ENCODE measurements around the gene HSD17B11. TPM values are rescaled to one million over a fixed set of nuclear protein-coding genes. Genes with fewer than 3 reads are reported as not detected.
"Not testable (repeated sequence)": the region's sequence is repeated elsewhere in the genome, so short reads cannot be mapped to it uniquely, and the experiment has no call there.

The HSD17B11 gene
- total RNA-seq, 1 experiment from 2014 or later = 62.5 TPM

DNA sequence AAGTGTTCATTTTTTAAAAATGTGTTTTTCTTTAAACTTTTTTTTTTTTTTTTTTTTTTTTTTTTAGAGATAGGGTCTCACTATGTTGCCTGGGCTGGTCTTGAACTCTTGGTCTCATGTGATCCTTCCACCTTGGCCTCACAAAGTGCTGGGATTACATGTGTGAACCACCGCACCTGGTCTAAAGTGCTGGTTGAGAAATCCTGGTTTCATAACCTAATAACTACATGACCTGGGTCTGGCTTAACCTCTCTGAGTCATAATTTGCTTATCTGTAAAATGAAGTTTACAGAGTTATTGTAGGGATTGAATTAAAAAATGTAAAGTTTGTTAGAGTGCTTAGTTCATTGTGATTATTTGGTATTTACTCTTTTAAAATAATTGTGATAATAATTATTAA, 73.5 kb downstream of the HSD17B11 start:
- DNase-seq = no peak
- H3K36me3 ChIP-seq = no peaks in the 10 kb centered on the region
- H3K9me3 ChIP-seq (replicated peaks) = no peaks in the 10 kb centered on the region
- no peaks in the 10 kb centered on the region for H3K4me1 ChIP-seq
- no peak overlapping the region for H3K27ac ChIP-seq
- no peak overlapping the region for H3K4me3 ChIP-seq
- H3K27me3 ChIP-seq = no peaks in the 10 kb centered on the region

DNA sequence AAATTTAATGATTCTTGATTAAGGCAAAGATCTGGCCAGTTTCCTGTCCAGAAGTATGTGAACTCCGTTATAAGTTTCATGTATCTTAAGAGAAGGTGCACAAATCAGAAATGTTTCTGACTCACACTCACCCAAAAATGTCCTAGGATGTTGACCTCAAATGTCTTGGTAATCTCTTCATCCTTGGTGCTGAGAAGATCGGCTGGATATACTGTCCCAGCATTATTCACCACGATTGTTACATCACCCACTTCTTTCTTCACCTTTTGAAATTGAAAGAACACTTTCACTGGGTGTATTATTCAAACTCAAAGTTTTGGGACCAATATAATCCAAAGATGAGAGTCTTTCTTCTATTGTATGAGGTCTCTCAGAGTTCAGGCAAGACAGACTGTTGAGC, 74.0 kb downstream of the HSD17B11 start:
- Histone ChIP-seq H3K4me1 (no peaks in the 10 kb centered on the region), H3K4me3 (no peak overlapping the region), H3K36me3 (no peaks in the 10 kb centered on the region), H3K27me3 (no peaks in the 10 kb centered on the region), H3K27ac (no peak overlapping the region), H3K9me3 (replicated peaks) (no peaks in the 10 kb centered on the region)
- DNase-seq = no peak

DNA sequence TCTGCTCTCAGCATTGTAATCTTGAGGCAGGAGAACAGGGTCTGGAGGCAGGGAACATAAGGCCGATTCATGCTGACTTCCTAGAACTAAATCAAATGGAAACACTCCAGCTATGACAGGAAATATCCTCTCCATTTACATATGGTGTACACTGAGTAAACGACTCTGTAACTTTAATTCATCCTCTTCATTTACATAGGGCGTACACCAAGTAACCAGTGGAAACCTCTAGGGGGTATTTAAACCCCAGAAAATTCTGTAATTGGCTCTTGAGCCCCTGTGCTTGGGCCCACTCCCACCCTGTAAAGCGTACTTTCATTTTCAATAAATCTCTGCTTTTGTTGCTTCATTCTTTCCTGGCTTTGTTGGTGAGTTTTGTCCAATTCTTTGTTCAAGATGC, 76.0 kb downstream of the HSD17B11 start:
- not testable (repeated sequence) for H3K9me3 ChIP-seq (replicated peaks); H3K4me3 ChIP-seq; H3K4me1 ChIP-seq; H3K27me3 ChIP-seq; H3K36me3 ChIP-seq; DNase-seq; H3K27ac ChIP-seq

DNA sequence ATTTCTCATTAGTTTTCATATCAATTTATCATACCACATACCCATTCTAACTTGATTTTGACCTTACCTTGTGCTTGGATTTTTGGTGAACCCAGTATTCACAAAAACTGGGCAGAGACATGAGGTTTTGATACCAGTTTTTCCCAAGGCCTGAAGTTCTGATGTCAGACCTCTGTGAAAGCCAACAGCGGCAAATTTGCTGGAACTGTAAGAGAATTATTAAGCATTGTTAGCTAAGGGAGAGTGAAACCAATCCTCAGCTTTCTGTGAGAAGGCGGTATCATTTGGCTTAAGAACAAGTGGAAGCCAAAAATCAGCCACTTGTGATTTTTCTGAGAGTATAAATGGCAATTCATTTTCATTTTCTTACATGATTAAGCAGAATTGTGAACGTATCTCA, 77.2 kb downstream of the HSD17B11 start:
- H3K27me3 ChIP-seq = no peaks in the 10 kb centered on the region
- H3K27ac ChIP-seq = no peak overlapping the region
- H3K4me3 ChIP-seq = no peak overlapping the region
- no peaks in the 10 kb centered on the region for H3K36me3 ChIP-seq
- H3K4me1 ChIP-seq = no peaks in the 10 kb centered on the region
- H3K9me3 ChIP-seq (replicated peaks) = no peaks in the 10 kb centered on the region
- DNase-seq = no peak

DNA sequence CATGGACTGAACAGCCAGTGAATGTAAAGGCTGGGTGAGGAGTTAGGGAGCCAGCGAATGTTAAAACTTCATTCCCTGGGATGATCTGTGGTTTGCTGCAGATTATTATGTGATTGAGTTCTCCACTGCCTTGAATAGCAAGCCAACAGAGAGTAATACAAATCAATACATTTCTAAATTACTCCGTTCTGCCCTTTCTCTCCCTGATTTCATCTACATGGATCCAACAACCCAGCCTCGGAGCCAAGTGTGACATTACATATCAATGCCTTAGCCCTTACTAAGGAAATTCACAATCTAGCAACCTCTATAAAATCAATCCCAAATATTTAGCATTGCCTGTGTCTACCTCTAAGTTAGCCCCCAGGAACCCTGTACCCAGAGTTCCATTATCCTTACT, 79.3 kb downstream of the HSD17B11 start:
- Histone ChIP-seq H3K4me1 (no peaks in the 10 kb centered on the region), H3K27ac (no peak overlapping the region), H3K27me3 (no peaks in the 10 kb centered on the region), H3K4me3 (no peak overlapping the region), H3K36me3 (no peaks in the 10 kb centered on the region), H3K9me3 (replicated peaks) (no peaks in the 10 kb centered on the region)
- no peak for DNase-seq

DNA sequence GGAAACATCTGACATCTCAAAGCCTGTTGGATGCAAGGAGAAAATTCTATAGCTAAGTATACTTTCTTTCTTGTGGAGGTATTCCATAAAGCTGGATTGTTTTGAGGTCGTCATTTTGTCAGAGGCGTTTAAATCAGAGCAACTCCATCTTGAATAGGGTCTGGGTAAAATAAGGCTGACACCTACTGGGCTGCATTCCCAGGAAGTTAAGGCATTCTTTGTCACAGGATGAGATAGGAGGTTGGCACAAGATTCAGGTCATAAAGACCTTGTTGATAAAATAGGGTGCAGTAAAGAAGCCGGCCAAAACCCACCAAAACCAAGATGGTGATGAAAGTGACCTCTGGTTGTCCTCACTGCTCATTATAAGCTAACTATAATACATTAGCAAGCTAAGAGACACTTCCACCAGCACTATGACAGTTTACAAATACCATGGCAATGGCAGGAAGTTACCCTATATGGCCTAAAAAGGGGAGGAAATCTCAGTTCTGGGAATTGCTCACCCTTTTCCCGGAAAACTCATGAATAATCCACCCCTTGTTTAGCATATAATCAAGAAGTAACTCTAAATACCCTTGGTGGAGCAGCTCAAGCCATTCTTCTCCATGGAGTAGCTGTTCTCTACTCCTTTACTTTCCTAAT, 80.2 kb downstream of the HSD17B11 start:
- no peaks in the 10 kb centered on the region for H3K27me3 ChIP-seq
- no peak overlapping the region for H3K4me3 ChIP-seq
- H3K36me3 ChIP-seq = no peaks in the 10 kb centered on the region; the same call in 1 of the 2 replicates
- DNase-seq = no peak
- no peaks in the 10 kb centered on the region for H3K4me1 ChIP-seq
- H3K27ac ChIP-seq = no peak overlapping the region
- no peaks in the 10 kb centered on the region; the same call in 1 of the 2 replicates for H3K9me3 ChIP-seq (replicated peaks)

DNA sequence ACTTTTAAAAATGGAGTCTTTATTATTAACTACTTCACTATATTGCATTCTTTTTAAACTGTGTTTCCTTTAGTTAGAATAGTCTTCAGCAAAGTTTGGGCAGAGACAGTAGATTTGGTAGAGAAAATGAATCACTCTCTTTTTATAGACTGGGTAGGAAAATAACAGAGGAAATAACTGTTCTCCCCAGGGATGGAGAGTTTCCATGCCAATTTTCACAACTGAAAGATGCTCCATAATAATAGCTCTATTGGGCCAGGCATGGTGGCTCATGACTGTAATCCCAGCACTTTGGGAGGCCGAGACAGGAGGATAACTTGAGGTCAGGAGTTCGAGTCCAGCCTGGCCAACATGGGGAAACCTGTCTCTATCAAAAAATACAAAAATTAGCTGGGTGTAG, 81.4 kb downstream of the HSD17B11 start:
- no peaks in the 10 kb centered on the region; the same call in 1 of the 2 replicates for H3K36me3 ChIP-seq
- DNase-seq = no peak
- no peak overlapping the region for H3K27ac ChIP-seq
- H3K4me1 ChIP-seq = no peaks in the 10 kb centered on the region
- H3K4me3 ChIP-seq = no peak overlapping the region
- H3K9me3 ChIP-seq (replicated peaks) = no peaks in the 10 kb centered on the region; the same call in 1 of the 2 replicates
- no peaks in the 10 kb centered on the region for H3K27me3 ChIP-seq

DNA sequence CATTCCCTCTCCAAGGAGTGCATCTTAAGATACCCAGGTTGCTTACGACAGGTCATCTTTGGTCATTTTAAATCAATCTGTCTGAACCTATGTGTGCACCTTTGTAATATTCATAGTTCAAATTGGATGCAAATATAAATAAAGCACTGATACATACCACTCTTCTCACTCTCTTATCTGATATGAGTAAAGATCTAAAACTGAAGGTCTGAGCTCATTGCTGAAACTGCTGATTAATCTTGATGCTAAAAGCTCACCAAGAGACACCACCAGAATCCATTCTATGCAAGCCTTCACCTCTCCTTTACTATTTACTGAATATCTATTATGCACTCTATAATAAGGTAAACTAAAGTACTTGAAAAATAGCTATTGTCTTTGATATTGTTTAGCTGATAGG, 84.9 kb downstream of the HSD17B11 start:
- Histone ChIP-seq H3K4me1 (no peaks in the 10 kb centered on the region), H3K36me3 (no peaks in the 10 kb centered on the region; the same call in 1 of the 2 replicates), H3K27me3 (no peaks in the 10 kb centered on the region), H3K4me3 (no peak overlapping the region), H3K9me3 (replicated peaks) (no peaks in the 10 kb centered on the region; the same call in 1 of the 2 replicates), H3K27ac (no peak overlapping the region)
- DNase-seq = no peak

DNA sequence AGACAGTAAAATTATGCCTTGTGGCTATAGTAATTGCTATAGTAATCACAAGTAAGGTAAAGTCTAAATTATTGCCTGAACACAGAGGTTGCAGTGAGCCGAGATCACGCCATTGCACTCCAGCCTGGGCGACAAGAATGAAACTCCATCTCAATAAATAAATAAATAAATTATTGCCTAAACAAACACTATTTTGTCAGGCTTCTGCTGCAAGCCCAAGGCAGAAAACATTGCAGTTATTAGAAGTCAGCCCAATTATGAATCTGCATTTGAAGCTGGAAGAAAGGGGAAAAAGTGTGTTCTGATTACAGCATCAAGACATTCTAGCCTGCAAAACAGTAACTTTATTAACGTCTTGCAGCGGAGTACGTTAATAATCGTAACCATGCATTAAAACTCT, 85.4 kb downstream of the HSD17B11 start:
- no peak for DNase-seq
- Histone ChIP-seq H3K27me3 (no peaks in the 10 kb centered on the region), H3K9me3 (replicated peaks) (no peaks in the 10 kb centered on the region; the same call in 1 of the 2 replicates), H3K4me3 (no peak overlapping the region), H3K36me3 (no peaks in the 10 kb centered on the region; the same call in 1 of the 2 replicates), H3K4me1 (no peaks in the 10 kb centered on the region), H3K27ac (no peak overlapping the region)

DNA sequence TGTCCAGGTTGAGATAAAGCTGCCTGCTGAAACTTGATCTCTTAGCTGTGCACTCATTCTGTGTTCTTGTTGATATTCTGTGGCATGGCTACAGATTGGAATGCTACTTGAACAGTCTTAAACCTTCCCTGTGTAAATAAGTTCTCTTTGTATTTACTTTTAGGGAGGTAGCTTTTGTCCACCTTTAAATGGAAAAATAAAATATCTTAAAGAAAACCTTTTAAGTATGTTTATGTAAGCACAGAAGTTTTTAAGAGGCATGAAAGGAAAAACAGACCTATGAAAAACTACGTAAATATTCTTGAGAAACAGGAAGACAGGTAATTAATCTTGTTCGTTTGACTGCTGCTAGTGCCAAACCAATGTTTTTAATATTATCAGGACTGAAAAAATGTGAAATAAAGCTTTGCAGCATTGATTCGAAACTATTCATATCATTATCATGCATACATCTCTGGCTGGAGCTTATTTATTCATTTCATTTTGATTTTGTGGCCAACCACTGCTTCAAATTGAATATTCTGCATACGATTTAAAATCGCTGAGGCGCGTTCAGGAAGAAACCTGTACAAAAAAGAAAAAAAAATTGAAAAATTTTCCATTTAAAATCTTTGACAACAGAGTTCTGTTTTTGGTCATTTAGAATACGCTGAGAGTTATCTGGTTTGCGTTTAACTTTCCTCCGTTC, 86.1 kb downstream of the HSD17B11 start:
- peak in 1 of 2 experiments; percentile 15 for DNase-seq
- no peaks in the 10 kb centered on the region for H3K4me1 ChIP-seq
- no peaks in the 10 kb centered on the region for H3K27me3 ChIP-seq
- H3K27ac ChIP-seq = no peak overlapping the region
- H3K9me3 ChIP-seq (replicated peaks) = no peaks in the 10 kb centered on the region; the same call in 1 of the 2 replicates
- no peak overlapping the region for H3K4me3 ChIP-seq
- H3K36me3 ChIP-seq = no peaks in the 10 kb centered on the region; the same call in 1 of the 2 replicates

DNA sequence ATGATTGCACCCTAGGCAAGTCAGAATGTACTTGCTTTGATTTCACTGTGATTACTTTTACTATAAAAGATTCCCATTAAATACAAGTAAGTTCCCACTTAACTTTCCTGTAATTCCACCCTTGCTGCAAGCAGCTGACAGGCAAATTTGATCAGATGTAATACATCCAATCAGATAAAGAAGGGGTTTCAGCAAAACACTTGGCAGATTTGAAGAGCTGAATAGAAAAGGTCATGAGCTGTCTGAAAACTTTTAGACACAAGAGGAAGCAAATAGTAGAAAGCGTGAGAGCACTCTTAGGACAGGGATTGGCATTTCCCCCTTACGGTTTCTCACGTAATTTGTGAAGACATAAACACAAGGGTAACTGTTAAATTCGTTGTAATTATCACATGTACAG, 91.1 kb downstream of the HSD17B11 start:
- H3K4me1 ChIP-seq = no peaks in the 10 kb centered on the region
- H3K9me3 ChIP-seq (replicated peaks) = no peaks in the 10 kb centered on the region
- DNase-seq = no peak
- H3K27me3 ChIP-seq = no peaks in the 10 kb centered on the region
- no peak overlapping the region for H3K27ac ChIP-seq
- H3K4me3 ChIP-seq = no peak overlapping the region
- no peaks in the 10 kb centered on the region for H3K36me3 ChIP-seq

DNA sequence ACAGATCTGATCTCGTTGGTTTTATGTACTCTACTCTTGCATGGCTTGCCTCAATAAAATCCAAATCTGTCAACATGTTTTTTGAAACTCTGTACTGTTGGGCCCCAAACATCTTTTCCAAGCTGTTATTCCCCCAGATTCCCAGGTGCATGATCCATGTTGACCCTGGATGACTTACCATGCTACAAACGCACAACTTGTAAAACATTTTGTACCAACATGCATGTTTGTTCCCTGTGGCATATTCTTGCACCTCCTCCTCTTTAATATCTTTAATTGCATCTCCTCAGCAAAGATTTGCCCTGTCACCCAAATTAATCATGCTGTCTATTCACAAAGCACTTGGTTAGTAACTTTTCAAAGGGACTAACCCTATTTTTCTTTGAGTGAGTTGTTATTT, 92.6 kb downstream of the HSD17B11 start:
- no peak overlapping the region for H3K27ac ChIP-seq
- no peaks in the 10 kb centered on the region for H3K27me3 ChIP-seq
- no peak overlapping the region for H3K4me3 ChIP-seq
- DNase-seq = no peak
- H3K36me3 ChIP-seq = no peaks in the 10 kb centered on the region
- no peaks in the 10 kb centered on the region for H3K4me1 ChIP-seq
- H3K9me3 ChIP-seq (replicated peaks) = no peaks in the 10 kb centered on the region; the same call in 1 of the 2 replicates

DNA sequence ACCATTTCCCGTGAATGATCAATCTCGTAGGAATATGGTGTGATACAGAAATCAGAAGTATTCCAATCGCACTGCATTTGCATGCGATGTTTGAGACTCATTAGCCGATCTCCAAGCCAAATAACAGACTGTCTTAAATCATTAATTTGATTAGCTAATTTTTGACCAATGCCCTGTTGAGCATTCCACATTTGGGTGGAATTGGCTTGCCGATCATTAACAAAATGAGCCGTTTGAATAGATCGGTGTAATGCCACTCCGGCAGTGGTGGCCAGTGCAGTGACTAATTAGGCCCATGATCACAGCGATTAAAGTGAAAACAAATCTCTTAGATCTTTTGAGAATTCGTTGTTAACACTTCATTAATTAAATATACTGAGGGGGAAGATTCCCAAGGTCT, 96.1 kb downstream of the HSD17B11 start:
- H3K36me3 ChIP-seq; H3K27ac ChIP-seq; H3K27me3 ChIP-seq; H3K4me3 ChIP-seq; H3K9me3 ChIP-seq (replicated peaks); DNase-seq; H3K4me1 ChIP-seq: not testable (repeated sequence)

DNA sequence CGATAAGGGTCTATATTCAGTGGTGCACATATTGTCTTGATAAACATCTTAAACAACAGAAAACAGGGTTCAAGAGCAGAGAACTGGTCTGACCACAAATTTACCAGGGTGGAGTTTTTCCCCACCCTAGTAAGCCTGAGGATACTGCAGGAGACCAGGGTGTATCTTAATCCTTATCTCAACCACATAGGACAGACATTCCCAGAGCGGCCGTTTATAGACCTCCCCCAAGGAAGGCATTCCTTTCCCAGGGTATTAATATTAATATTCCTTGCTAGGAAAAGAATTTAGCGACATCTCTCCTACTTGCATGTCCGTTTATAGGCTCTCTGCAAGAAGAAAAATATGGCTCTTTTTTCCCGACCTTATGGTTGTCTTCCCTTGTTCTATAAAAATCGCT, 97.1 kb downstream of the HSD17B11 start:
- not testable (repeated sequence) for DNase-seq; H3K36me3 ChIP-seq; H3K27ac ChIP-seq; H3K9me3 ChIP-seq (replicated peaks); H3K4me3 ChIP-seq; H3K27me3 ChIP-seq; H3K4me1 ChIP-seq

DNA sequence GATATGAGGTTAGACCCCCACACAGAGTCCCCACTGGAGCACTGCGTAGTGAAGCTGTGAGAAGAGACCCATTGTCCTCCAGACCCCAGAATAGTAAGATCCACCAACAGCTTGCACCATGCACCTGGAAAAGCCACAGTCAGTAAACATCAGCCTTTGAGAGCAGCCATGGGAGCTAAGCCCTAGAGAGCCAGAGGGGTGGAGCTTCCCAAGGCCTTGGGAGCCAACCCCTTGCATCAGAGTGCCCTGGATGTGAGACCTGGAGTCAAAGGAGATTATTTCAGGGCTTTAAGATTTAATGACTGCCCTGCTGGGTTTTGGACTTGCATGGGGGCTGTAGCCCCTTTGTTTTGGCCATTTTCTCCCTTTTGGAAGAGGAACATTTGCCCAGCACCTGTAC, 104.0 kb downstream of the HSD17B11 start:
- no peak for DNase-seq
- Histone ChIP-seq H3K27ac (no peak overlapping the region), H3K9me3 (replicated peaks) (peaks cover 7% of the 10 kb centered on the region; the same call in 1 of the 2 replicates), H3K27me3 (no peaks in the 10 kb centered on the region), H3K4me3 (no peak overlapping the region), H3K4me1 (no peaks in the 10 kb centered on the region), H3K36me3 (no peaks in the 10 kb centered on the region)
